Inferior parietal cortex (tissue), 1 donor: ENCODE results near the gene LOXL1.

Source experiments
- DNase-seq: peaks from one replicate; pipeline ENCODE4 v3.0.0-alpha.2; 2016; ENCODE audit errors: extremely low spot score

LOXL1 gene

GRCh38 chr15:73926219-73927002 lies at the start of gene LOXL1:
LOXL1 (plus strand) TSS chr15:73926462; CDS start chr15:73926784, 322 bp downstream.
- no peak for DNase-seq

- no peak for DNase-seq
Measured at GRCh38 chr15:73879426-73879825, 46.8 kb upstream of the LOXL1 start.

GRCh38 chr15:73881579-73882320 lies 44.5 kb upstream of the LOXL1 start:
- DNase-seq, result no peak

- no peak for DNase-seq
Measured at GRCh38 chr15:73882761-73883419, 43.4 kb upstream of the LOXL1 start.

- DNase-seq, result no peak
Measured at GRCh38 chr15:73884159-73884558, 42.1 kb upstream of the LOXL1 start.

GRCh38 chr15:73885954-73886700 lies 40.1 kb upstream of the LOXL1 start:
- DNase-seq, result no peak

GRCh38 chr15:73886717-73887345 lies 39.4 kb upstream of the LOXL1 start:
- no peak for DNase-seq

- DNase-seq, result no peak
Measured at GRCh38 chr15:73887481-73887880, 38.8 kb upstream of the LOXL1 start.

GRCh38 chr15:73888224-73889041 lies 37.8 kb upstream of the LOXL1 start:
- DNase-seq, result no peak

GRCh38 chr15:73889053-73889761 lies 37.1 kb upstream of the LOXL1 start:
- DNase-seq, result no peak

- DNase-seq, result no peak
Measured at GRCh38 chr15:73889762-73890124, 36.5 kb upstream of the LOXL1 start.

- no peak for DNase-seq
Measured at GRCh38 chr15:73891328-73892315, 34.6 kb upstream of the LOXL1 start.

- no peak for DNase-seq
Measured at GRCh38 chr15:73892446-73893226, 33.6 kb upstream of the LOXL1 start.

GRCh38 chr15:73894133-73894814 lies 32.0 kb upstream of the LOXL1 start:
- no peak for DNase-seq

- no peak for DNase-seq
Measured at GRCh38 chr15:73897441-73898261, 28.6 kb upstream of the LOXL1 start.
